Right lobe of liver (tissue), 6 donors: ENCODE measurements around the gene ZNF789. TPM values are rescaled to one million over a fixed set of nuclear protein-coding genes. Genes with fewer than 3 reads are reported as not detected.

ENCODE experiments used
- ATAC-seq, 4 donors: fragments of 200-7000 bp; cut with Tn5 transposase; one replicate each; pipeline ENCODE4 v1.9.1; 2020; ENCODE audit warnings: mild to moderate bottlenecking in 4 of 4, moderate library complexity in 4 of 4
- DNase-seq, 3 donors: peaks; one replicate each; pipeline ENCODE4 v3.0.0-alpha.2; 2020
- H3K27ac ChIP-seq, 3 donors: fragments of 200-600 bp; one replicate each; pipeline ENCODE4 v1.8.0; 2022
- H3K27me3 ChIP-seq, 2 donors: fragments of 200-600 bp; one replicate each; pipeline ENCODE4 v1.8.0; 2022
- H3K36me3 ChIP-seq, 4 donors: fragments of 200-600 bp; sonication (generic) in 1 of 4; one replicate each; pipeline versions ENCODE4 v1.5.1 to v1.8.0; 2017 to 2022; ENCODE audit warnings: control low read depth in 1 of 4
- H3K4me1 ChIP-seq, 4 donors: fragments of 200-600 bp; sonication (generic) in 1 of 4; one replicate each; pipeline versions ENCODE4 v1.5.1 to v1.8.0; 2017 to 2022; ENCODE audit warnings: control low read depth in 1 of 4
- H3K4me3 ChIP-seq, 3 donors: fragments of 200-600 bp; one replicate each; pipeline ENCODE4 v1.8.0; 2022
- H3K9me3 ChIP-seq, 4 donors: fragments of 200-600 bp; sonication (generic) in 1 of 4; one replicate each; pipeline versions ENCODE4 v1.5.1 to v1.8.0; 2017 to 2022; ENCODE audit warnings: control low read depth in 1 of 4
- POLR2A ChIP-seq: fragments of 450-650 bp; IDR thresholded peaks from one replicate; pipeline ENCODE4 v1.6.1; 2017; ENCODE audit warnings: antibody characterized with exemption, mild to moderate bottlenecking
- WGBS: methylation state at CpG from one replicate; pipeline ENCODE4 v1.1.6; 2018; ENCODE audit warnings: low coverage, low lambda C conversion rate; ENCODE audit not compliant: insufficient coverage; ENCODE audit errors: missing lambda C conversion rate; 5-methylcytosine and 5-hydroxymethylcytosine counted together
- intact Hi-C, 2 donors: fragments of 100-400 bp; cut with DNase I; formaldehyde crosslinking; loops; one replicate each; pipeline versions ENCODE4 v1.11.2 to v1.14.1; 2022
- total RNA-seq, 6 experiments: library from RNA; depleted of rRNA in 2 of 6; stranded (reverse); fragments of >200 nt in 2 of 6; fragmentation: NEBNext Ultra II Directional in 3 of 6; extraction: Animal tissue kit (Norgen Biotek cat#: 25700) in 3 of 6; gene quantifications; one replicate each; pipeline versions ENCODE4 v1.1.0 to v1.2.4, GENCODE V29; 2016 to 2023
- TF ChIP-seq, protein P1 (sequence below), 4 donors: fragments of 200-600 bp in 3 of 4; fragments of 450-650 bp in 1 of 4; IDR thresholded peaks; one replicate each; pipeline versions ENCODE4 v1.5.1 to v1.8.0; 2016 to 2022; ENCODE audit warnings: antibody characterized with exemption in 4 of 4, mild to moderate bottlenecking in 2 of 4
- donor health status: DM: no; HTN: yes; CAD: no.
- donor health status: DM: no; HTN: no; CAD: no.
- donor health status: DM: no; HTN: no; CAD: no.
- donor health status: DM: no; HTN: yes; CAD: no.
- donor health status: DM: no; HTN: yes; CAD: no.

ZNF789 gene
- total RNA-seq, 6 experiments from 2014 or later, result 2.8 to 5.6 (median 4.0) TPM

- ATAC-seq (no peak), DNase-seq (no peak)
- Histone ChIP-seq H3K27ac (no peak overlapping the region), H3K27me3 (no peaks in the 10 kb centered on the region), H3K4me3 (no peak overlapping the region), H3K4me1 (no peaks in the 10 kb centered on the region), H3K9me3 (no peaks in the 10 kb centered on the region), H3K36me3 (peaks cover 0 to 46% (median 5%) of the 10 kb centered on the region in 4 donors)
- TF ChIP-seq POLR2A, result no peak
- TF ChIP-seq, protein P1, sequence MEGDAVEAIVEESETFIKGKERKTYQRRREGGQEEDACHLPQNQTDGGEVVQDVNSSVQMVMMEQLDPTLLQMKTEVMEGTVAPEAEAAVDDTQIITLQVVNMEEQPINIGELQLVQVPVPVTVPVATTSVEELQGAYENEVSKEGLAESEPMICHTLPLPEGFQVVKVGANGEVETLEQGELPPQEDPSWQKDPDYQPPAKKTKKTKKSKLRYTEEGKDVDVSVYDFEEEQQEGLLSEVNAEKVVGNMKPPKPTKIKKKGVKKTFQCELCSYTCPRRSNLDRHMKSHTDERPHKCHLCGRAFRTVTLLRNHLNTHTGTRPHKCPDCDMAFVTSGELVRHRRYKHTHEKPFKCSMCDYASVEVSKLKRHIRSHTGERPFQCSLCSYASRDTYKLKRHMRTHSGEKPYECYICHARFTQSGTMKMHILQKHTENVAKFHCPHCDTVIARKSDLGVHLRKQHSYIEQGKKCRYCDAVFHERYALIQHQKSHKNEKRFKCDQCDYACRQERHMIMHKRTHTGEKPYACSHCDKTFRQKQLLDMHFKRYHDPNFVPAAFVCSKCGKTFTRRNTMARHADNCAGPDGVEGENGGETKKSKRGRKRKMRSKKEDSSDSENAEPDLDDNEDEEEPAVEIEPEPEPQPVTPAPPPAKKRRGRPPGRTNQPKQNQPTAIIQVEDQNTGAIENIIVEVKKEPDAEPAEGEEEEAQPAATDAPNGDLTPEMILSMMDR (IDR thresholded peaks at IDR 0.05), result no peak
- 44% methylated on average over 1 of the region's 4 CpGs for WGBS
- intact Hi-C loops, result no loop called here
Measured at GRCh38 chr7:99446096-99446495, 26.6 kb upstream of the ZNF789 start.

- no peak overlapping the region for H3K4me3 ChIP-seq
- no peaks in the 10 kb centered on the region for H3K4me1 ChIP-seq
- peaks cover 0 to 52% (median 5%) of the 10 kb centered on the region in 4 donors for H3K36me3 ChIP-seq
- ATAC-seq, result peak; percentile 12 to 49 (median 40)
- intact Hi-C loops, result no loop called here
- no peaks in the 10 kb centered on the region for H3K9me3 ChIP-seq
- TF ChIP-seq, protein P1 (IDR thresholded peaks at IDR 0.05), result peak in 2 of 4 donors; percentile 15 to 25
- no peak for TF ChIP-seq POLR2A
- WGBS, result 55% methylated on average over 2 of the region's 10 CpGs
- H3K27me3 ChIP-seq, result no peaks in the 10 kb centered on the region
- no peak overlapping the region for H3K27ac ChIP-seq
- DNase-seq, result no peak
Measured at GRCh38 chr7:99447943-99448342, 24.7 kb upstream of the ZNF789 start.

GRCh38 chr7:99448855-99449254, 23.8 kb upstream of the ZNF789 start:
- 93% methylated on average over 7 of the region's 10 CpGs for WGBS
- no peaks in the 10 kb centered on the region for H3K4me1 ChIP-seq
- H3K36me3 ChIP-seq, result peaks cover 0 to 56% (median 5%) of the 10 kb centered on the region in 4 donors
- no peak for ATAC-seq
- H3K27ac ChIP-seq, result no peak overlapping the region
- H3K4me3 ChIP-seq, result no peak overlapping the region
- intact Hi-C loops, result no loop called here
- no peak for DNase-seq
- H3K9me3 ChIP-seq, result no peaks in the 10 kb centered on the region
- TF ChIP-seq, protein P1 (IDR thresholded peaks at IDR 0.05), result no peak
- TF ChIP-seq POLR2A, result no peak
- no peaks in the 10 kb centered on the region for H3K27me3 ChIP-seq

DNA sequence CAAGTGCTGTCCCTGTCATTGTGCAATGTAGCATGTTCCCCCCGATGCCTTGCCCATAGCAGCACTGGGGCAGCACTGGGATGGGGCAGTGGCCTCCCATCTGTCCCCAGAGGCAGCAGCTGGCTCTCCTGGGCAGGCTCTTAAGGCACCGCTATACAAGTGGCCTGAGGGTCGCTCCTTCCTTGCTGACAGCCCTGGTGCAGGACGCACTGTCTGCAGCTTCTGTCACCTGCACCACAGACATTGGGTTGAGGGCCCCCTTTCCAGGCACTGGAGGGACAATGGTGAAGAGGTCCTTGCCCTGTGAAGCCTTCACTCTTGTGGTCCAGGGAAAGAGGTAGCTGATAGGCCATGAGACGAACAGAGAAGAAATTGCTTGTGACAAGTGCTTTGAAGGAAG, 23.4 kb upstream of the ZNF789 start:
- Histone ChIP-seq H3K4me1 (no peaks in the 10 kb centered on the region), H3K9me3 (no peaks in the 10 kb centered on the region), H3K4me3 (no peak overlapping the region), H3K36me3 (peaks cover 0 to 59% (median 7%) of the 10 kb centered on the region in 4 donors), H3K27ac (no peak overlapping the region), H3K27me3 (no peaks in the 10 kb centered on the region)
- intact Hi-C loops, result no loop called here
- ATAC-seq, result no peak
- TF ChIP-seq, protein P1 (IDR thresholded peaks at IDR 0.05), result no peak
- TF ChIP-seq POLR2A, result no peak
- DNase-seq, result no peak
- 75% methylated on average over 1 of the region's 5 CpGs for WGBS

DNA sequence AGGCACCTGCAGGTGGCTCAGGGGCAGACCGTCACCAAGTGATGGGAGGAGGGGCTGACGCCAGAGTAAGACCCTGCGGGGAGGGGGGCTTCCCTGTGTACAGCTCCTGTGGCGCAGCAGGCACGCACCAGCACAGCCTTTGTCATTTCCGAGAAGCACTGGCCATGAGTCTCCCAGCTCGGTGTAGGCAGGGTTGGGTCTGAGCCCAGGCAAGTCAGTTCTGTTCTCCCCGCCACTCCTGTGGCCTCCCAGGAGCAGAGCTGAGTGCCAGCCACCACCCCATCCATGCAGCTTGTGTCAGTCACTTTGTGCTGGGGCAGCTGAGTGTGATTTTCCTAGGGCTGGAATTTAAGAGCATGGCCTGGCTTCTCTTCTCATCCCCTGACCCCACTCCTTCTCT, 20.8 kb upstream of the ZNF789 start:
- H3K4me3 ChIP-seq, result no peak overlapping the region
- no CpG with 5 or more reads among the region's 8 CpGs for WGBS
- DNase-seq, result no peak
- intact Hi-C loops, result no loop called here
- no peak overlapping the region for H3K27ac ChIP-seq
- no peak for TF ChIP-seq POLR2A
- TF ChIP-seq, protein P1 (IDR thresholded peaks at IDR 0.05), result no peak
- H3K36me3 ChIP-seq, result peaks cover 0 to 50% (median 5%) of the 10 kb centered on the region in 4 donors
- H3K27me3 ChIP-seq, result no peaks in the 10 kb centered on the region
- H3K4me1 ChIP-seq, result no peaks in the 10 kb centered on the region
- no peaks in the 10 kb centered on the region for H3K9me3 ChIP-seq
- no peak for ATAC-seq
